ENCODE results near the gene TP53BP2.
"Not testable (repeated sequence)": the region's sequence is repeated elsewhere in the genome, so short reads cannot be mapped to it uniquely, and the experiment has no call there.

Gene TP53BP2

DNA sequence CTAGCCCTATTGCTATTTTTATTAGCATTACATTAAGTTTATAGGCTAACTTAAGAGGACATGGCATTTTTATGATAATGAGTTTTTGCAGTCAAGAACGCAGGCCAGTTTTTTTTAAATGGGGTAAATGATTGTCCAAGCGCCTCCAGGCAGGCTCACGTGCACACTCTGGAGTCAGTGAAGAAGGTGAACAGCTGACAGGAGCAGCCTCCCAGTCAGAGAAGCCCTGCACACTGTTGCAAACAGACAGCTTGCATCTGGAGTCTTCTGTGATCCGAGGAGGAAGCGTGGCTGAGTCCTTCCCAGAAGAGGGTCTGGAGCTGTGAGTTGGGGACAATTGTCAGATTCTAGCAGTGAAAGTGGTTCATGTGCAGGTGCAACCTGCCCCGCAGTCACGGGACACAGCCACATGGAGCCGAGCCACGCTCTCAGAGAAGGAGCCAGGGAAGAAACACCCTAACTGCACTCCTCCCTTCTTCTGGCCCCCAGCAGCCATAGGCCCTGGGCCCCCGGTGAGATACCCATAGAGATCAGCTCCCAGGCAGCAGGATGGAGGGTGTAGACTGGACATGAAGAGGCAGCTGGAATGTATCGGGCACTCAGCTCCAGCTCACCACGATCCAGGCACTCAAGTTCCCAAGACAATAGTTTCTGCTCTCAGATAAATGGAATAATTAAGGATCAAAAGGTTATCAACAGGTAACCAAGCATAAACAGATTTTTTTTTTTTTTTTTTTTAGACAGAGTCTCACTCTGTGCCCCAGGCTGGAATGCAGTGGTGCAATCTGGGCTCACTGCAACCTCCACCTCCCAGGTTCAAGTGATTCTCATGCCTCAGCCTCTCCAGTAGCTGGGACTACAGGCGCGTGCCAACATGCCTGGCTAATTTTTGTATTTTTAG, 107.0 kb downstream of the TP53BP2 start:
- TF ChIP-seq, protein P1, sequence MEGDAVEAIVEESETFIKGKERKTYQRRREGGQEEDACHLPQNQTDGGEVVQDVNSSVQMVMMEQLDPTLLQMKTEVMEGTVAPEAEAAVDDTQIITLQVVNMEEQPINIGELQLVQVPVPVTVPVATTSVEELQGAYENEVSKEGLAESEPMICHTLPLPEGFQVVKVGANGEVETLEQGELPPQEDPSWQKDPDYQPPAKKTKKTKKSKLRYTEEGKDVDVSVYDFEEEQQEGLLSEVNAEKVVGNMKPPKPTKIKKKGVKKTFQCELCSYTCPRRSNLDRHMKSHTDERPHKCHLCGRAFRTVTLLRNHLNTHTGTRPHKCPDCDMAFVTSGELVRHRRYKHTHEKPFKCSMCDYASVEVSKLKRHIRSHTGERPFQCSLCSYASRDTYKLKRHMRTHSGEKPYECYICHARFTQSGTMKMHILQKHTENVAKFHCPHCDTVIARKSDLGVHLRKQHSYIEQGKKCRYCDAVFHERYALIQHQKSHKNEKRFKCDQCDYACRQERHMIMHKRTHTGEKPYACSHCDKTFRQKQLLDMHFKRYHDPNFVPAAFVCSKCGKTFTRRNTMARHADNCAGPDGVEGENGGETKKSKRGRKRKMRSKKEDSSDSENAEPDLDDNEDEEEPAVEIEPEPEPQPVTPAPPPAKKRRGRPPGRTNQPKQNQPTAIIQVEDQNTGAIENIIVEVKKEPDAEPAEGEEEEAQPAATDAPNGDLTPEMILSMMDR (IDR thresholded peaks at IDR 0.05; ENCODE audit: low read depth, low read length, missing control alignments), result no peak
- H3K4me3 ChIP-seq (ENCODE audit: low read depth, low read length), result no peak overlapping the region
- in situ Hi-C loops (cut with HindIII; ENCODE audit: low sequenced_read_pairs), result no loop called here
- DNase-seq (ENCODE audit: low read depth), result no peak

DNA sequence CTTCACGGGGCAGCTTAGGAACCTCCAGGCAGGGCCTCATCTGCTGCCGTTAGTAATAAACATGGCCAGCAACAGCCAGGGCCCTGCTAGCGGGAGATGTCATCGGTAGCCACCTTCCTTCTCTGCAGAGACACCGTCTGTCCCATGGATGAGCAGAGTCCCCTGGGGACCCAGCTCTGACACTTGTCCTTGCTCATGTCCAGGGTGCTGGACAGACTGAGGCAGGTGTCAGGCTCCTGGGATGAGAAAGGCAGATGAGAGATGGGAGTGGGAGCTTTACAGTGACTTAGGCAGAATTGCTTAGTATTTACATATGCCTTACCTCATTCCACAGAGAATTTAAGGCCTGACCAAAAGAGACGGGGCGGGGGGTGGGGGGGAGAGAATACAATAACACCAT, 108.4 kb downstream of the TP53BP2 start:
- in situ Hi-C loops (cut with HindIII; ENCODE audit: low sequenced_read_pairs), result no loop called here
- TF ChIP-seq, protein P1 (IDR thresholded peaks at IDR 0.05; ENCODE audit: low read depth, low read length, missing control alignments), result no peak
- DNase-seq (ENCODE audit: low read depth), result no peak
- no peak overlapping the region for H3K4me3 ChIP-seq (ENCODE audit: low read depth, low read length)

DNA sequence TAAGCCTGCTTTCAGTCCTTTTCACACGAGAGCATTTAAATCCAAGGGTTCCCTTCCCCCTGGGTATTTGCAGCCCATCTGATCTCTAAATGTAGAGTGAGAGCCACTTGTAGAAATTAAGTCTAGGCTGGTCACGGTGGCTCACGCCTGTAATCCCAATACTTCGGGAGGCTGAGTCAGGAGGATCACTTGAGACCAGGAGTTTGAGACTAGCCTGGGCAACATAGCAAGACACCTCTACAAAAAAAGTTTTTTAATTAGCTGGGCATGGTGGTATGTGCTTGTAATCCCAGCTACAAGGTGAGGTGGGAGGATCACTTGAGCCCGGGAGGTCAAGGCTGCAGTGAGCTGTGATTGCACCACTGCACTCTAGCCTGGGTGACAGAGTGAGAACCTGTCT, 109.1 kb downstream of the TP53BP2 start:
- DNase-seq (ENCODE audit: low read depth); in situ Hi-C loops (cut with HindIII; ENCODE audit: low sequenced_read_pairs); H3K4me3 ChIP-seq (ENCODE audit: low read depth, low read length): not testable (repeated sequence)

DNA sequence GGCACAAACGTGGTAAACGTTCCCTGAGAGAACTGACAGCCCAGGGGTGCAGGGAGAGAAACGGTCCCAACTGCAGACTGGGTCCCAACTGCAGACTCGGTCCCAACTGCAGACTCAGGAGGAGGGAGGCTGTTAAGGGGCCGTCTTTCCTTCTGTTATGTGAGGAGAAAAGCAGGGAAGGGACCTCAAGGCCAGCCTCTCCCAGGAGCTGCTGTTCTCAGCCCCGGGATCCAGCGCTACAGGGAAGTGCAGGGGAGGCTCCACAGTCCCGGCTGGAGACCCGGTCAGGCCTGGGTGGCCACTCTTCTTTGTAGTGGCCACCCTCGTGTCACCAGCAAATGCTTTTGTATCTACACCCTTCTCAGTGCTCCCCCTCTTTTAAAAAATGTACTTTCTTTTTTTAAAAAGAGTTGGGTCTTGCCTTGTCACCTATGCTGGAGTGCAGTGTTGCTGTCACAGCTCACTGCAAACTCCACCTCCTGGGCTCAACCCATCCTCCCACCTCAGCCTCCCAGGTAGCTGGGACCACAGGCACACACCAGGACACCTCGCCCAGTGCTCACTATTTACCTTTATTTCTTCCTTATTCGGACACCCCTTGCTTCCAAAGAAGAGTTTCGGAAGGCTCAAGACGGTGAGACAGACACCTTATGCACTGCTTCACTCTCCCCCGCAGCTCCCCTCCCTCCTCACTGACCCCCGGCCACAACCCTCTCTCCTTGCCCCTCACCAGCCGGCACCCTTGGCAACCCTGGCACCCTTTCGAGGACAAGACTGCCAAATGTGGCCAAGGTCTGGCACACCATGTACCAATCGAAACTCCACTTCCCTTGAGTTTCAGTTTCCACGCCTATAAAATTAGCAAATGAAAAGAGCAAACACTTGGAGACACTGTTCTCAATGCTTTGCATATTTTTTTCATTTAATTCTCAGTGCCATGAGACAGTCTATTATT, 111.6 kb downstream of the TP53BP2 start:
- no peak overlapping the region for H3K4me3 ChIP-seq (ENCODE audit: low read depth, low read length)
- no peak for DNase-seq (ENCODE audit: low read depth)
- TF ChIP-seq, protein P1 (IDR thresholded peaks at IDR 0.05; ENCODE audit: low read depth, low read length, missing control alignments), result no peak
- in situ Hi-C loops (cut with HindIII; ENCODE audit: low sequenced_read_pairs), result no loop called here

DNA sequence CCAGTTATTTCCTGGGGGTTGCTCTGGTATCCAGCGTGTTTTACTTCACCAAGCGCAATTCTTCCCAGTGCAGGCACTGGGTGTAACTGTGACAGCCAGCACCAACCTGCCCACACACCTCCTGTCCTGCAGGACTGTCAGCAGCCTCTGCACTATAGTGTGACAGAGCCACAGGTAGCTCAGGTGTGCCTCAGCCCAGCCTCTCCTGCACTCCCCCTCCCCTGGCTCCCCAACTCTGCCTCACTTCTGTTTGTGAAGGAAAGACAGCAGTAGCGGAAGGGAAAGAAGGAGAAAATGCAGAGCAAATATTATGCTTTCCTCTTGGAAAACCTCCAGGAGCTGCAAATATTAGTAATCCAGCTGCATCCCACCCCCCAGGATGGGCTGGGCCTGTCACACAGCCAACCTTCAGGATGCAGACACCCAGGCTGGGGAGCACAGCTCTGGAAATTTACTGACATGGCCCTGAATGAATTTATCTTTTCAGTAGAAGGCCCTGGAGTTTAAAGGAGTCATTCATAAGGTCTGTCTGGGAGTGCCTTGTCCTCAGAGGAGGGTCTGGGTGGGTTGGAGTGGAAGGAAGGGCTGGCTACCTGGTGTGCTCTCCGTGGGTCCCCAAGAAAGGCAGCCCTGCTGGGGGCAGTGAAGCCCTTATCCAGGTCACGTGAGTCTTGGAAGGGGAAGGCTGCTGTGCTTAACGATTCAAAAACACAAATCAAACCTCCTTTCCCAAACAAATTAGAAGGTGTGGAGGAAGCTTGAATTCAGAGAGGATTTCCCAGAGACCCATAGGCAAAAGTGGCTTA, 112.6 kb downstream of the TP53BP2 start:
- no peak overlapping the region for H3K4me3 ChIP-seq (ENCODE audit: low read depth, low read length)
- DNase-seq (ENCODE audit: low read depth), result no peak
- in situ Hi-C loops (cut with HindIII; ENCODE audit: low sequenced_read_pairs), result no loop called here
- TF ChIP-seq, protein P1 (IDR thresholded peaks at IDR 0.05; ENCODE audit: low read depth, low read length, missing control alignments), result no peak

DNA sequence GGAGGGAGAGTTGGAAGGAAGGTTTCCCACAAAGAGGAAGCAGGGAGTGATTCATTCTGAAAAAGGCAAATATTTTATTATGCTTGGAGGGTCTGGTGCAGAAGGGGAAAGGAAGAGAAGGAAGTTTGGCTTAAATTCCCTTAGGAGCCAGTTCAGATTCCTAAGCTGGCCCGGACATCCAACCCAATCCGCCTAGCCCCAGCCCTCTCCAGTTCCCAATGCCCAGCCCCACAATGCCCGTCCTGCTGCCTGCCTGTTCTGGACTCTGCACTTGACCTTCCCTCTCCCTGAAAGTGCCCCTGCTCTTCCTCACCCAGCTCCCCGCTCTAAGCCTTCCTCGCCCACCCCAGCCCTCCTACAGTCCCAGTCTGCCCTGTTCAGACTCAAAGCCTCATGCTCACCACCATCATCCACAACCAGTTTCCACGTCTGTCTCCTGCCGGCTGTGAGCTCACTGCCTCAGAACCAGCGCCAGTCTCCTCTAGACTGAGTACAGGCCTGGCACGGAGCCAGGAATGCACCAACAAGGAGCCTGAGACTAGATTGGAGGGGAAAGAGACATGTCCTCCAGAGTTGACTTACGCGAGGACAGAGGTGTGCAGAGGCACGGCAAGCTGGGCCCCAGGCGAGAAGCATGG, 114.5 kb downstream of the TP53BP2 start:
- in situ Hi-C loops (cut with HindIII; ENCODE audit: low sequenced_read_pairs), result no loop called here
- DNase-seq (ENCODE audit: low read depth), result no peak
- TF ChIP-seq, protein P1 (IDR thresholded peaks at IDR 0.05; ENCODE audit: low read depth, low read length, missing control alignments), result no peak
- no peak overlapping the region for H3K4me3 ChIP-seq (ENCODE audit: low read depth, low read length)

All from astrocyte of the cerebellum (primary cell).